Measurements from ENCODE around the gene ADH7. TPM values are rescaled to one million over a fixed set of nuclear protein-coding genes. Genes with fewer than 3 reads are reported as not detected.

Gene ADH7
- total RNA-seq, 1 experiment from 2014 or later, result not detected

DNA sequence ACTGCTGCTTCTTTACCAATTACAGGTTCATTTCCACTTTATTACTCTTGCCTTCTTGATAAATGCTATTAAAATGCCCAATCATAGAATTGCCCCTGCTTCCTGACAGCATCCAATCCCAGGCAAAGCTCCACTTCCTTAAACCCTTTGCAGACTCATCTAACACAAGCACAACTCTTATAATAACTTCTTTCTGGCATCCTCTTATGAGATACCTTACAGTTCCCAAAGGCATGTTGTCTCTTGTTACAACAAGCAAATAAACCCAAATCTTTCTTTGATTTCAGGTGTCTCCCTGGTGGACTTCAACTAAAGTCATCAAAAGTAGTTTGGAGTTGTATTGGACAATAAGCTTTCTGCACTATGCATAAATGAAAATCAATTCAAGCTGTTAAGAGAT lies 22.5 kb upstream of the ADH7 start:
- CTCF ChIA-PET, result no interaction called here
- no peak overlapping the region for H3K4me3 ChIP-seq (ENCODE audit: low read depth, low read length)
- Mint-ChIP-seq H3K4me1 (ENCODE audit: low read depth, unreplicated experiment) (peaks cover 9% of the 10 kb centered on the region), H3K27ac (ENCODE audit: unreplicated experiment) (no peak overlapping the region), H3K9me3 (ENCODE audit: unreplicated experiment) (peaks cover 8% of the 10 kb centered on the region), H3K36me3 (ENCODE audit: insufficient read depth, unreplicated experiment) (no peaks in the 10 kb centered on the region), H3K27me3 (ENCODE audit: insufficient read depth, unreplicated experiment) (no peaks in the 10 kb centered on the region), H3K4me3 (ENCODE audit: unreplicated experiment) (no peak overlapping the region)
- DNase-seq, result no peak
- no peaks in the 10 kb centered on the region for H3K36me3 ChIP-seq (ENCODE audit: control insufficient read depth, insufficient read depth, low read length)
- no peaks in the 10 kb centered on the region for H3K9me3 ChIP-seq
- H3K27me3 ChIP-seq (replicated peaks; ENCODE audit: control insufficient read depth, insufficient read depth, low read length), result no peaks in the 10 kb centered on the region; the same call in 1 of the 2 replicates
- peaks cover 8% of the 10 kb centered on the region; the same call in 1 of the 2 replicates for H3K4me1 ChIP-seq
- TF ChIP-seq, protein P1, sequence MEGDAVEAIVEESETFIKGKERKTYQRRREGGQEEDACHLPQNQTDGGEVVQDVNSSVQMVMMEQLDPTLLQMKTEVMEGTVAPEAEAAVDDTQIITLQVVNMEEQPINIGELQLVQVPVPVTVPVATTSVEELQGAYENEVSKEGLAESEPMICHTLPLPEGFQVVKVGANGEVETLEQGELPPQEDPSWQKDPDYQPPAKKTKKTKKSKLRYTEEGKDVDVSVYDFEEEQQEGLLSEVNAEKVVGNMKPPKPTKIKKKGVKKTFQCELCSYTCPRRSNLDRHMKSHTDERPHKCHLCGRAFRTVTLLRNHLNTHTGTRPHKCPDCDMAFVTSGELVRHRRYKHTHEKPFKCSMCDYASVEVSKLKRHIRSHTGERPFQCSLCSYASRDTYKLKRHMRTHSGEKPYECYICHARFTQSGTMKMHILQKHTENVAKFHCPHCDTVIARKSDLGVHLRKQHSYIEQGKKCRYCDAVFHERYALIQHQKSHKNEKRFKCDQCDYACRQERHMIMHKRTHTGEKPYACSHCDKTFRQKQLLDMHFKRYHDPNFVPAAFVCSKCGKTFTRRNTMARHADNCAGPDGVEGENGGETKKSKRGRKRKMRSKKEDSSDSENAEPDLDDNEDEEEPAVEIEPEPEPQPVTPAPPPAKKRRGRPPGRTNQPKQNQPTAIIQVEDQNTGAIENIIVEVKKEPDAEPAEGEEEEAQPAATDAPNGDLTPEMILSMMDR (IDR thresholded peaks at IDR 0.05; ENCODE audit: insufficient read depth in 1 of 2, low read depth in 1 of 2, low read length in 1 of 2, severe bottlenecking in 1 of 2, unreplicated experiment in 1 of 2), result no peak
- POLR2A ChIA-PET, result no interaction called here
- intact Hi-C loops (cut with micrococcal nuclease; ENCODE audit: unreplicated experiment), result no loop called here
- no TSS peak for BruUV-seq (replicated peaks)

- Mint-ChIP-seq H3K36me3 (ENCODE audit: insufficient read depth, unreplicated experiment) (no peaks in the 10 kb centered on the region), H3K4me3 (ENCODE audit: unreplicated experiment) (no peak overlapping the region), H3K9me3 (ENCODE audit: unreplicated experiment) (peaks cover 10% of the 10 kb centered on the region), H3K27ac (ENCODE audit: unreplicated experiment) (no peak overlapping the region), H3K27me3 (ENCODE audit: insufficient read depth, unreplicated experiment) (no peaks in the 10 kb centered on the region), H3K4me1 (ENCODE audit: low read depth, unreplicated experiment) (peaks cover 9% of the 10 kb centered on the region)
- no peak for DNase-seq
- no TSS peak for BruUV-seq (replicated peaks)
- ChIA-PET CTCF (no interaction called here), POLR2A (no interaction called here)
- intact Hi-C loops (cut with micrococcal nuclease; ENCODE audit: unreplicated experiment), result no loop called here
- Histone ChIP-seq H3K4me1 (peaks cover 8% of the 10 kb centered on the region; the same call in 1 of the 2 replicates), H3K4me3 (ENCODE audit: low read depth, low read length) (no peak overlapping the region), H3K27me3 (replicated peaks; ENCODE audit: control insufficient read depth, insufficient read depth, low read length) (no peaks in the 10 kb centered on the region; the same call in 1 of the 2 replicates), H3K36me3 (ENCODE audit: control insufficient read depth, insufficient read depth, low read length) (no peaks in the 10 kb centered on the region), H3K9me3 (no peaks in the 10 kb centered on the region)
- TF ChIP-seq, protein P1 (IDR thresholded peaks at IDR 0.05; ENCODE audit: insufficient read depth in 1 of 2, low read depth in 1 of 2, low read length in 1 of 2, severe bottlenecking in 1 of 2, unreplicated experiment in 1 of 2), result no peak
Measured at GRCh38 chr4:99457270-99457669, 22.1 kb upstream of the ADH7 start.

DNA sequence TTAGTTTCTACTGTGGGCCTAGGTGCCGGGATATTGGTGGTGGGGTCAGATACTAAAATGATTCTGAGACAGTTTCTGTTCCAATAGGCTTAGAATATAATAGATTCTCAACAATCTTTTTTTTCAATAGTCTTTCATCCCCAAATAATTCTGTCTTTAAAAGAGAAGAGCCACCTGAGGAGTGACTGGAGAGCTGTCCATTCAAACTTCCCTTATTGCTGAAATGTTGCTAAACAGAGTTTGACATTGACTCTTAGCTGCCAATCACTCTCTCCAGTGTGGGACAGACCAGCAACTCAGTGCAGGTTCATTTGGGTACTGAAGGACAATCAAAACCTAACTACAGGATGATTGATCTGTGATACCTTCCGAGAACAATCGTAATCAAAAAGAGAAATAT lies 12.4 kb upstream of the ADH7 start:
- no TSS peak for BruUV-seq (replicated peaks)
- TF ChIP-seq, protein P1 (IDR thresholded peaks at IDR 0.05; ENCODE audit: insufficient read depth in 1 of 2, low read depth in 1 of 2, low read length in 1 of 2, severe bottlenecking in 1 of 2, unreplicated experiment in 1 of 2), result no peak
- Mint-ChIP-seq H3K4me1 (ENCODE audit: low read depth, unreplicated experiment) (no peaks in the 10 kb centered on the region), H3K27me3 (ENCODE audit: insufficient read depth, unreplicated experiment) (no peaks in the 10 kb centered on the region), H3K9me3 (ENCODE audit: unreplicated experiment) (peaks cover 18% of the 10 kb centered on the region), H3K27ac (ENCODE audit: unreplicated experiment) (no peak overlapping the region), H3K4me3 (ENCODE audit: unreplicated experiment) (no peak overlapping the region), H3K36me3 (ENCODE audit: insufficient read depth, unreplicated experiment) (no peaks in the 10 kb centered on the region)
- no peak for DNase-seq
- POLR2A ChIA-PET, result no interaction called here
- Histone ChIP-seq H3K36me3 (ENCODE audit: control insufficient read depth, insufficient read depth, low read length) (no peaks in the 10 kb centered on the region), H3K4me1 (no peaks in the 10 kb centered on the region), H3K9me3 (no peaks in the 10 kb centered on the region), H3K4me3 (ENCODE audit: low read depth, low read length) (no peak overlapping the region), H3K27me3 (replicated peaks; ENCODE audit: control insufficient read depth, insufficient read depth, low read length) (no peaks in the 10 kb centered on the region)
- CTCF ChIA-PET, result no interaction called here
- intact Hi-C loops (cut with micrococcal nuclease; ENCODE audit: unreplicated experiment), result no loop called here

Data from Caco-2 (cell line).